NOMO-1 (cell line): Measurements from ENCODE around the gene WBP1L.
"Not testable (repeated sequence)": the region's sequence is repeated elsewhere in the genome, so short reads cannot be mapped to it uniquely, and the experiment has no call there.

Source experiments
- DNase-seq, 2 experiments: peaks; one replicate each; lab custom pipeline; 2025; ENCODE audit not compliant: unreplicated experiment in 2 of 2; lab: John Stamatoyannopoulos, UW

WBP1L gene

DNA sequence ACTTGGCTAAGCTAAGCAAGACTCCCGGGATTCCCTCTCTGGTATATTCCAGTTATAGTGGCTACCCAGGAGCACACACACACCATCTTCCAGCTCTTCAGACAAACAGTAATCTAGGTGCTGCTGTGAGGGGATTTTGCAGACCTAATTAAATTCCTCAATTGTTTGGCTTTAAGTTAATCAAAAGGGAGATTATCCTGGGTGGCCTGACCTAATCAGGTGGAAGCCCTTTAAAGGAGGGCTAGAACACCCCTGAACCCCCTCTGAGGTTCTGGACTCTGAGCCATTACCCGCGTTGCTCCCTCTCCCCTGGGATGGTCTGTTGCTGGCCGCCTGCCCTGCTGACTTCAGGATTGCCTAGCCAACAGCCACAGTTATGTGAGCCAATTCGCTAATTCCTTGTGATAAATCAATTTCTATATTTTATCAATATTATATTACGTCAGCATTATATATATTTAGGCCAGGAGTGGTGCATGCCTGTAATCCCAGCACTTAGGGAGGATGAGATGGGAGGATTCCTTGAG is 22.9 kb upstream of the WBP1L start:
- no peak for DNase-seq

DNA sequence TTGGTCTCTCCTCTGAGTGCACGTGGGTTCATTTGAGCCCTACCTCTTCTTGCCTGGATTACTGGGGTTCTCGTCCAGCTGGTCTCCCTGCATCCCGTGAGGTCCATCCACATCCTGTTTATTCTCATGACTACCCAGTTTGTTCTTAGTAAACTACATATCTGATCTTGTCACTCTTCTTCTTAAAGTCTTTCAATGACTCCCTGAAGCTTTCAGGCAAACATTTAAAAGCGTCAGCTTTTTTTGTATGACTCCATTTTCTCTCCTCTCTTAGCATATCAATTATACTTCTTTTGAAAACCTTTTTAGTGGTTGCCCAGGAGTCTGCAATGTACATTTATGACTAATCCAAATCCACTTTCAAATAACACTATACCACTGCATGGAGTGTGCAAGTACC is 21.8 kb upstream of the WBP1L start:
- DNase-seq = no peak

DNA sequence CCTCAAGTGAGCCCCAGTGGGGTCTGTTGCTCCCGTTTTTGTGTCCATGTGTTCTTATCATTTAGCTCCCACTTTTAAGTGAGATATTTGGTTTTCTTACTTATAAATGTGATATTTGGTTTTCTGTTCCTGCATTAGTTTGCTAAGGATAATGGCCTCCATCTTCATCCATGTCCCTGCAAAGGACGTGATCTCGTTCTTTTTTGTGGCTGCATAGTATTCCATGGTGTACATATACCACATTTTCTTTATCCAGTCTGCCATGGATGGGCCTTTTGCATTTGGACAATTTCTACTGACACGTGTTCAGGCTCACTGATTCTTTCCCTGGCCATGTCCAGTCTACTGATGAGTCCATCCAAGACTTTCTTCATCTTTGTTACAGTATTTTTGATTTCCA is 19.8 kb upstream of the WBP1L start:
- DNase-seq = no peak

DNA sequence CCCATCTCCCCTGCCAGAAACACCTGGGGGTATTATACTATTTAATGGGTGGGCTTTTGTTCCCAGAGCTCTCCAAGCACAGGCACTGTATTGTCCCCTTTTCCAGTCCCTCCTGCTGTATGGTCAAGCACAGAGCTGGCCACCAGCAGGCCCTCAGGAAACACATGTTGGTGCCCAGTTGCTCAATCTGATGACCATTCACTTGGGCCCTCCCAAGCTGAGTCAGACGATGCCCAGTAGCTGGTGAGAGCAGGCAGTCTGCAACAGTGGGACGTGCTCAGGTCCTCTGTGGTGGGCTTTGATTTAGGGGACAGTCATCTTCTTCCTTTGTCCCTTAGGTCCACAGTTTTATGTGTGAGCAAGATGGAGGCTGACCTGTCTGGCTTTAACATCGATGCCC is 17.5 kb upstream of the WBP1L start:
- no peak for DNase-seq

DNA sequence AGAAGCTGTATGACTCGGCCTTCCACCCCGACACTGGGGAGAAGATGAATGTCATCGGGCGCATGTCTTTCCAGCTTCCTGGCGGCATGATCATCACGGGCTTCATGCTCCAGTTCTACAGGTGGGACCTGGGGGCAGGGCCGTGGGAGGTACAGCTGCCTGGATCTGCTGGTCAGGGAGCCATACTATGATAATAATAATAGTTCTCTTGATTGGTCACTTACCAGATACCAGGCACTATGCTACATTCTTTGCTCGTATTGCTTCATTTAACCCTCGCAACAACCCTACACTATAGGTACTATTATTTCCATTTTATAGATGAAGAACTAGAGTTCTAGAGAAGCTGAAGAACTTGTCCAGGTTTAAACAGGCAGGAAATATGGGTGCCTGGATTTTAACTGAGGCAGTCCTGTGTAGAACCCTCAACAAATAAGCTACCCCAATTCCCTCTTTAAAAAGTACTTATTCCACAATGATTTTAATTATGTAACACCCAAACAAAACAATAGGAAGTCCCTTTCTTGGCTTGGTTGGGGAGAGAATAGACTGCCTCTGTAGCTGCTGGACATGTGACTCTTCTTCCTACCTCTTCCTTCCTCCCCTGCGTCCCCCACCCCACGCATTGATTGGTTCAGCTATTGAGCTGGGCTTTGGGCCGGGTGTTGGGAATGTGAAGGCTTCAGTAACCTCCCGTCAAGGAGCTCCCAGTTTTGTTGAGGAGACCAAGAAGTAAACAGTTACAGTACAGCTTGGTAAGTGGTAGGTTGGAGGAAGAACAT is 16.5 kb upstream of the WBP1L start:
- no peak for DNase-seq

DNA sequence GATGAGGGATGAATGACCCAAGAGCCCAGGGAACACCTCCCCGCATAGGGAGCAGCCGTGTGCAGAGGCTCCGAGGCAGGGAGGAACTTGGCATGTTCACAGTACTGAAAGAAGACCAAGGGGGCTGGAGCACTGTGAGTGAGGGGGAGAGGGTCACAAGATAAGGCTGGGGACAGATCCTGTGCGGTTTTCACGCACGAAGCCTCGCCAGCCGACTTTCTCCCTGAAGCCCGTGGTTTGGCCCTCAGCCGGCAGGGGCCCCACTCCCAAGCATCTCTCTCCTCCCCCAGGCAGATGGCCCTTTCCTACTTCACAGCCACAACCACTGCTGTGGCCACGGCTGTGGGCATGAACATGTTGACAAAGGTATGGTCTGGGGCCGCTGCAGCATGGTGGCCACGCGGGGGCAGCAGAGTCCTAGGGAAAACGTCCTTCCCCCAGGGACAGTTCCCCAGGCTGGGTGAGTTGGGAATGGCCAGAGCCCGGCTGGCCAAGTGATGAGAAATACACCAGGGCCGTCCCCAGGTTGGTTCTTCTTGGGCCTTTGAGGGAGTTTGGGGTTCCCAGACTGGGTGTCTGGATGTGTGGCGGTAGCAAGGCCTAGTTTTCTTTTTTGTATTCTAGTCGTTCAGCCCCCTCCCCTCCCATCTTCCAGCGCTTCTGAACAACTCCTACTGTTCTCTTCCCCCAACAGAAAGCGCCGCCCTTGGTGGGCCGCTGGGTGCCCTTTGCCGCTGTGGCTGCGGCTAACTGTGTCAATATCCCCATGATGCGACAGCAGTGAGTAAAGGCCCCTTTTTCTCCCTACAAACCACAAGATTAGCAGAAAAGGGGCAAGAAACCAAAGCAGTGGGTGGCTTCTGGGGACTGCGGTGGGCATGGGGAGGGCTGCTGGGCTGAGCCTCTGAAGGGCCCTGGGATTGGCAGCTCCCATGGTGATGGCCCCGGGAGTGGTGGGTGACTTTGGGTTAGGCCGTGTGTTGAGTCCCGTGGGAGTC is 14.4 kb upstream of the WBP1L start:
- peak; percentile 27 to 36 for DNase-seq

DNA sequence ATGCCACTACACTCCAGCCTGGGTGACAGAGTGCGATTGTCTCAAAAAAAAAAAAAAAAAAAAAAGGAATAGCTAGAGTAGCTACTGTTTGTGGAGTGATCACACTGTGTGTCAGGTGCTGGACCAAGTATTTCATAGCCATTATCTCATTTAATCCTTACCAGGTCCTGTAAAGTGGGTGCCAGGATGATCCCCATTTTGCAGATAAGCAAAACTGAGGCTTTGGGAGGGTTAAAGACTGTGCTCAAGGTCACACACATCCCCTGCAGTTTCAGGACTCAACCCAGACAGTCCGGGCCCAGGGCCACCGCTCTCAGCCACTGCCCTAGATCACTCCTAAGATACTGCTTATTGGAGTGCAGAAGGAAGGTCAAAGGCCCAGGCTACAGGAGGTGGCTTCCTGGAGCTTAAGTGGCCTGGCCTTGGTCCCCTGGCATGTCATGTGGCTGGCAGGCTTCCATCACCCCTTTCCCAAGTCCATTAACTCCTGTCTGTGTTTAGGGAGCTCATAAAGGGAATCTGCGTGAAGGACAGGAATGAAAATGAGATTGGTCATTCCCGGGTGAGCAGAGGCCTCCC is 12.4 kb upstream of the WBP1L start:
- no peak for DNase-seq

DNA sequence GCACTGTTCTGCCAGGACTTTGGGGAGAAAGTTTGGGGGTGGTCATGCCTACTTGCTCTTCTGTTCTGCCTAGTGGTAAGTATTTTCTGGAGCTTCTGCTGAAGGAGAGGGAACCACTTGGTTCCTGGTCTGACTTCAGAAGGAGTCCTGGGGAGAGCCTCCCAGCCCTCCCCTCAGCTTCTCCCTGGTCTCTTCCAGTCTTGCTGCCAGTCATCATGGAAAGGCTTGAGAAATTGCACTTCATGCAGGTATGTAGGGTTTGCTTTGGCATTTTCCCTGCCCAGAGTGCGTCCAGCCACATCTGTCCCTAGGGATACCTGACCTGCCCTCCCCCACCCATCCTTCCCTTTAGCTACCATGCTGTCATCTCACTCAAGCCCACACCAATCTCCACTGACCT is 11.1 kb upstream of the WBP1L start:
- no peak for DNase-seq

DNA sequence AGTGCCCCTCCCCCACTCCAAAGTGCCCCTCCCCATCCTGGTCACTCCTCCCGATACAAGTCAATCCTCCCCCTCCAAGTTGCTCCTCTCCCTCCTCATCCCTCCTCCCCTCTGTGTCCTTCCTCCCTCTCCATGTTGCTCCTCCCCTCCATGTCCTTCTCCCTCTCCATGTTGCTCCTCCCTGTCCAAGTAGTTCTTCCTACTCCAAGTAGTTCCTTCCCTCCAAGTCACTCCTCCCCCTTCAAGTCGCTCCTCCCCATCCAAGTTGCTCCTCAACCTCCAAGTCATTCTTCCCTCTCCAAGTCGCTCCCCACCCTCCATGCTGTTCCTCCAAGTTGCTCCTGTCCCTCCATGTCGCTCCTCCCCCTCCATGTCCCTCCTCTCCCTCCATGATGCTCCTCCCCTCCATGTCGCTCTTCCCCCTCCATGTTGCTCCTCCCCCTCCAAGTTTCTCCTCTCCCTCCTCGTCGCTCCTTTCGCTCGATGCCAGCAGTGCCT is 8.6 kb upstream of the WBP1L start:
- no peak for DNase-seq

DNA sequence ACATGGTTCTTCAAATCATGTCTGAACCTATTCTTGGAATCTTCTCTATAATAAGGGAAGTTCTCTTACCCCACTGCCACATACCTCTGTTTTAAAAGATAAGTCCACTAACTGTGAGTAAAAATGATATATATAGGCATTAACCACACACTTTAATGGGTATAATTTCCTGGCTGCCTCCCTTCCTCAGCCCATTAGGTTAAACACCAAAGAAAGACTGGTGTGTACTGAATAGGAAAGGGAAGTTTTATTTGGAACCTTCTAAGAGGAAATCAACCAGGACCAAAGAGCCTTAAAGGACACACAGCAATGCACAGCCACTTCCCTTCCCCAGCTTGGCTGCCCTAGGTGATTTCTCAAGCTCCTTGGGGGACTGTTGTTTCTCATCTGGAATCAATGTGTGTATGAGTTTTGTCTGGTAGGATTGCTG is 5.0 kb upstream of the WBP1L start:
- DNase-seq = peak; percentile 53 to 80

DNA sequence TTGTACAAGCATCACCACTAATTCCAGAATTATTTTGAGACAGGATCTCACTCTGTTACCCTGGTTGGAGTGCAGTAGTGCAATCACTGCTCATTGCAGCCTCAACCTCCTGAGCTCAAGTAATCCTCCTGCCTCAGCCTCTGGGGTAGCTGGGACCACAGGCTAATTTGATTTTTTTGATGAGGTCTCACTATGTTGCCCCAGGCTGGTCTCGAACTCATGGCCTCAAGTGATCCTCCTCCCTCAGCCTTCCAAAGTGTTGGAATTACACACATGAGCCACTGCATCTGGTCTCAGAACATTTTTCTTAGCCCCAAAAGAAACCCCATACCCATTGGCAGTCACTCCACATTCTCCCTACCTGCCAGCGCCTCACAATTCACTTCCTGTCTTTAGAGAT is 3.5 kb upstream of the WBP1L start:
- no peak for DNase-seq

DNA sequence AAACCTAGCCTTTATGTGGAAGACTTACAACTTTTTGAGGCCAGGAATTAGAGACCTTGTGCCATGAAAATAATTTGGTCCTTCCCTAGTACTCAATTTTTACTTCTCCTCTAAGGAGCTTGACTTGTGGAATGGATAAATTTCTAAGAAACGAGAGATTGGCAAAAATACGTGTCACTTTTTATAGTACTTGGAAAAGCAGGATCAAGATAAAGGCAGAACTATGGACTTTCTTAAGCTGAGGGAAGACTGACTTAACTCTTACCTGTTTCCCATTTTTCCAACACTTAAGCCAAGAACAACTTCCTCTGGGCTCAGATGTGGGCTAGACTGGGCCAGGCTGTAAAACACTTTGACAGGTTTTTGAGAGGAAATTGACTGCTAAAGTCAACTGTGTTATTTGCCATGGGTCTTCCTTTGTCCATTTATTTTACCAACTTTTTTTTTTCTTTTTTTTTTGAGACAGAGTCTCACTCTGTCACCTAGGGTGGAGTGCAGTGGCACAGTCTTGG is 2.0 kb upstream of the WBP1L start:
- DNase-seq = no peak

DNA sequence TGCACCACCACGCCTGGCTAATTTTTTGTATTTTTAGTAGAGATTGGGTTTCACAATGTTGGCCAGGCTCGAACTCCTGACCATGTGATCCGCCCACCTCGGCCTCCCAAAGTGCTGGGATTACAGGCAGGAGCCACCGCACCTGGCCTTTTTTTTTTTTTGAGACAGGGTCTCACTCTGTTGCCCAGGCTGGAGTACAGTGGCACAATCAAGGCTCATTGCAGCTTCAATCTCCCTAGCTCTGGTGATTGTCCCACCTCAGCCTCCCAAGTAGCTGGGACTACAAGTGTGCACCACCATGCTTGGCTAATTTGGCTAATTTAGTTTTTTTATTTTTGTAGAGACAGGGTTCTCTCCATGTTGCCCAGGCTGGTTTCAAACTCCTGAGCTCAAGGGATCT is 1.4 kb upstream of the WBP1L start:
- DNase-seq = not testable (repeated sequence)

DNA sequence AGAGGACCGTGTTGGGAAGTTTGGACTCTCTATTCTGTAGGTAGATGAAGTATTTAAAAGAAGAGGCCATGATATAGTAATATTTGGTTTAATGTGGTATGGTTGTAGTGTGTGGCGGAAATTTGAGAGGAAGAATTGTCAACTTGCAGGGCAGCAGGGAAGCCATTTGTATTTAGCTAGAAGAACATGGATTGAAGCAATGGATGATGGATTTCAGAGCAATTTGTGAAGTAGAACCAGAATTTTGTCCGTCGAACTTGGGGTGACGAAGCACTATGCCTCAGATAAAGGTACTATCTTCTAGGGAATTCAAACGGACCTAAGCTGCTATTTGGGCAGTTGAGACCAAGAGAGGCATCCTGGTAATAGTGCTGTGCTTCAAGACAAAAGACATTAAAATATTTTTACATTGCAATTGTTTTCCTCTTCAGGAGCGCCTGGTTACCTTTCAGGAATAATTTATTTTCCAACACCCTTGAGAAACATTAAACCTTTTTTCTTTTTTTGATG is 615 bp upstream of the WBP1L start:
- DNase-seq = no peak

DNA sequence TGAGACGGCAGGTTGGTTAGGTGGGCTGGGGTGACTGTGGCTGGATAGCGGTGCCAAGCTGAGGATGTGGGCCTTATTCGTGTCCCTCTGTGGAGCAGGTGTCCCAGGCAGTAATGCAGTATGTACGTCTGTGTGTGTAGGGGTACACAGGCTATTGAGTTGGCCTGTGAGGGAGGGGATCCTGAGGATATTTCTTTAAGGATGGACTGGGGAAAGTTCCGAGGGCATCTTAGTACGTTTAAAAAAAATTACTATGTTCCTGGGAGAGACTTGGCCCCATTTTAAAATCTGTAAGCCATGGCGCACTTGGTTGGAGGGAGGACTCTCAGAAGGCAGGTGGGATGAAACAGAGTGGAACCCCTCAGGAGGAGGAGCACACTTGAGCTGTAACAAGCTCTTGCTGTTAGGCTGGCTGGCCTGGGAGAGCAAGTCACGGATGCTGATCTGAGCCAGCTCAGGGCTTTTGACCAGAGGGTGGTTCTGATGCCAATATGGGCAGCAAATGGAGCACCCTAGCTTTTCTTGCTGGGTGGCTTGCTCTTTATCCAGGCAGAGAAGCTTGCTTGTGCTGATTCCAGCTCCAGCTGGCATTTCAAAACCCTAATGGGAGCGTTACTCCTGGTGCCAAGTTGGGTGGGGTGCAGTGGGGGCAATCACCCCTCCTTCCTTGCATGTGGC is 765 bp downstream of the WBP1L start:
- no peak for DNase-seq

DNA sequence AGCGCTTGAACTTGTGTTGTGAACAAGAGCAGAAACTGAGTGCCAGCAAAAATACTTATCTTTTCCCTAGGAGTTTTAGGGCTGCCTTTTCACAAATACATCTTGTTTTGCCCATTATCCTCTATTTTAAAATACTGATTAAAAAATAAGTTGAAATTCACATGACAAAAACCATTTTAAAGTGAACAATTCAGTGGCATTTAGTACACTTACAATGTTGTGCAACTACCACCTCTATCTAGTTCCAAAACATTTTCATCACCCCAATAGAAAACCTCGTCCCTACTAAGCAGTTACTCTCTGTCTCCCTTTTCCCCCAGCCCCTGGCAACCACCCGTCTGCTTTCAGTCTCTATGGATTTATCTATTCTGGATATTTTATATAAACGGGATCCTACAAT is 1.4 kb downstream of the WBP1L start:
- no peak for DNase-seq

DNA sequence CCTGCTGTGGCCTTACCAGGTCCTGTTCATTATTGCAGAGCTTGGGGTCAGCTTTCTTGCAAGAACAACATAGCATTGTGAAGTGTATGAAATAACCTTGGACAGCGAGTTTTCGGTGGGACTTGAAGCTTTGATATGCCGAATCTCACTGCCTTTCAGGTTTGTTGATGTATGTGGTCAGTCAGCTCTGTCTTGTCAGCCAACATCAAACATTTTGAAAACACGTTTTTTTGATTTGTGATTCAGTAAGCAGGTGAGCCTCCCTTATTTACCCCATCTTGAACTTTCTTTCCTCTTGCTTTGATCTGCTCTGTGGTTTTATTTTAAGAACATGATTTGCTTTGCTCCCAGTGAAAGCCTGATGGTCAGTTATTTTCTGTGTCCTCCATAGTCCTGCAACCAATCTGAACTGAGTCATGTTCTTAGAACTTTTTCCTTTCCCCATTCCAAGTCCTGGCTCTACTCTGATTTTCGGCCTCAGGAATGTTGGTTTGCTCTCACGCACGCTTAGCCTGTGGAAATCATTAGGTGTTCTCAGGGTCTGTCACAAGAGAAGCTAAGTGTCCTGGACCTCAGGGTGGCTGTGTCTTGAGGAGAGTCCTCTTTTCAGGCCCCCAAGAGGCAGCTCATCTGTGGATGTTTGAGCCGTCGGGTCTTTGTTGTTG is 8.7 kb downstream of the WBP1L start:
- no peak for DNase-seq

DNA sequence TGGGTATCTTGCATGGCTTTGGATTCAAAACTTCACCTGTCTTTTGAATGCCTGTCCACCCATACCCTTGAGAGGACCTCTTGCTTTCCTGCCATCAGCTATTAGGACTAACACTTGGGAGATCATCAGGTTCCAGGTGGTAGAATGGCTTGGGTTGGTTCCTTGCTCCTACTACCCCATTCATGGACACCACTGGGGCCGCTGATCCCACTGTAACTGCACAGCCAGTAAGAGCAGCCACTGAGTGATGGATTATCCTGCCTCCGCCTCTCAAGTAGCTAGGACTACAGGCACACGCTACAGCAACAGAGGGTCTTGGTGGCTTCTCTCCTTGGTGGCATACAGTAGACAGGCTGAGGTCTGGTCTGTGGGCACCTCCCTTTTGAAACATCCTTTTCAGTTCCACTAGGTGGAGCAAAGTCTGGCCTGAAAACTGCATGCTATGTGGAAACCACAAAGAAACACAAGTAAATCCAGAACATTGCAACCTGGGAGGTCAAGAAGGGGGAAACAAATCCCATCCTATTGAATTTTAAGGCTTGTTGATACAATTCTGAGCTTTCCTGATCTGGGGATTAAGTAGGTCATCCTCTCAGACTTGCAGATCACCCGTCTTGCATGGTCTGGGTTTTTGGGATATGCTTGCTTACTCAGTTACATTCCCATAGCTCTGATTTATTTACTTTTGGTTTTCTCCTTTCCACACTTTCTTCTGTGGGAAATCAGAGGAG is 9.4 kb downstream of the WBP1L start:
- DNase-seq = peak; percentile 33 to 70

DNA sequence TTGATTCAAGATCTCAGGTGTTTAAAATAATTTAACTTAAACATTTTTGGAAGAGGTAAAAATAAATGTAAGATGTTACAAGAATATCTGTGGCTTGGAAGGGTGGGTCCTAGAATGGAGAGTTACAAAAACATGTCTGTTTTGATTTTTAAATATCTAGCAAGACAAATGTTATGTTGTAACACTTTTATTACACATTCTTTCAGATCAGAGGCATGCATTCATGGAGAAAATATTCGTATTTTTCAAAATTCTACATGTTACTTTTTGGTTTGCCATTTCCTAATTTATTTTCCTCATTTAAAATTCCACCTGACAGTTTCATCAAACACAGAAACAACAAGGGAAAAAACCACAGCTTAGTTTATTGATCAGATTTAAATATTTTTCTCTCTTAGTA is 10.0 kb downstream of the WBP1L start:
- DNase-seq = no peak
